Hippocampal formation (tissue), 2 donors: ENCODE measurements around the gene SAXO1.
"Not testable (repeated sequence)": the region's sequence is repeated elsewhere in the genome, so short reads cannot be mapped to it uniquely, and the experiment has no call there.

Experiments
- DNase-seq, 2 donors: peaks; one replicate each; lab custom pipeline; 2025; lab: John Stamatoyannopoulos, UW

SAXO1 gene

DNA sequence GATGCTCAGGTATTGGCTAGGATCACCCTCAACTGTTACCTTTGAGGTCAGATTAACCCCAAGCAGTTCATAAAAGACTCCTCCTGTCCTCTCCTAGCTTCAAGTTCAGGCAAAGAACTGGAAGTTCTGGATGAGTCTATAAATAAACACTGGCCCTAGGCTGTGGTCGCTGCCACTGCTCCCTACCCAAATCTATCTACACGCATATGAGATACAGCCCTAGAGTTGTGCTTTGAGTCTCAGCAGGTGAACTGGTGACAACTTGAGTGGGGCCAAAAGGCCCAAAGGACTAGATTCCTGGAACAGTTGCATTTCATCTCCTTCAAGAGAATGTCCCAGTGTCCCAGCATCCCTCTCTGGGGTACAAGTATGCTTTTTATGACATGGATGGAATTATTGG lies 62.6 kb downstream of the SAXO1 start:
- no peak for DNase-seq

DNA sequence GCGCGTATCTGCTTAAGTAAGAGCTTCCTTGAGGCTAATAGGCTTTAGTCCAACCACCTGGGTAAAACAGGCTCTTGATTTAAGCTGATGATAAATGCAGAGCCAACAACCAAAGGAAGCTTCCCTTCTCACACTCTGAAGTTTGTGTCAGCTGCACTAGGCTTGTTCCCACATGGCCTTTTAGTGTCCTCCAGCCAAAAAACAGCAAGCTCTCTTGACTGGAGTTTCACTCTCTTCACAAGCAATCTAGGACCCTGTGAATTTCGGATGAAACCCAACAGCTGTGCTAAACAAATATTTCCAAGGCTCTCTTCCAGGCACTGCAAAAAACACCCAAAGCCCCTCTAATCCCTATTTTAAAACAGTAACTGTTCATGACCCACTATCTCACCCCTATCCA lies 63.9 kb downstream of the SAXO1 start:
- DNase-seq = no peak

DNA sequence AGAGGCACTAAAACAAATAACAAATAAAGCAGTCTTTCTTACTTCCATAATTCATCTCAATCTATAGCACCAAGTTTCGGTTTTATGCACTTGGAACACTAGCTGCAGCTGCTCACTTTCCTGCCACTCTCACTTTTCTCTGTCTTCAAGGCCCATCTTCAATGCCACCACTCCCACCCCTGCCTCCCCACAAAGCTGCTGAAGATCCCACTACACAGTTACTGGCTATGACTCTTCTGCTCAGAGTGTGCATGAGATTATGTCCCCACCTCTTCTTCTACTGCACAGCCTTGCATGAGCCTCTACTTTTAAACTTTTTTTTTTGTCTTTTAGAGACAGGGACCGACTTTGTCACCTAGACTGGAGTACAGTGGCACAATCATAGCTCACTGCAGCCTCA lies 77.4 kb downstream of the SAXO1 start:
- no peak for DNase-seq

DNA sequence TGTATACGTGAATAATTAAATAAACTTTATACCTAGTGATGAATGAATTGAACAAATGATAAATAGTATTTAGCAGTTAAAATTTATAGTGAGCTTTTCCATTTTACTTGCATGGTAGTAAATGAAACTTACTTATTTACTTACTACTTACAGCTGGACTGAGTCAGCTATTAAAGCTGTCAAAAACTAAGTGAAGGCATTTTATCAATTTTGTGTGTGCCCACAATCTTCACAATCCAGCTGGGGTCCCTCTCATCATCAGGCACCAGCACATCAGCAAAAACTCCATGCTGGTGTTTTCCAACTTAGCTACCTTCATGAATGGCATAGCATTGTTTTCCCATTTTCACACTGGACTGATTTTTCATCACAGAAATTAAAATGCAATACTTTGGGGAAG lies 81.1 kb downstream of the SAXO1 start:
- no peak for DNase-seq

DNA sequence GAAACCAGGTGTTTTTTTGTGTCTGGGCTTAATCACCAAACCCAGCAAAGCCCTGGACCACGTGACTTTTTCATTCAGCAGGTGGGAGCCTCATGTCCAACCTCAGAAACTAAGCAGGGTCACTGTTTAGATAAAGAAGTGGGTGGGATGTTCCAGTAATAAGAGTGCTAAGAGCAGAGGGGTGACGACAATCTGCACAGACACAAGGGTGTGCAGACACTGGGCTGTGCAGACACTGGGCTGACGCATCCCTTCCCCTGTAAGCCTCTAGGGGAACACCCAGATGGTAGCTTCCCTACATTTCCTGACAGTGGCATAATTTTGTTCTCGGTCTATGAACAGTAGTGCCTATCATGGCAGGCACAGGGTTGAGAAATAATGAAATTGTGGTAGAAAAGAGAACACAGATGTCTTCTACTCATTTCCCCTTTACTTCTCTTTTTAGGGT lies 85.1 kb downstream of the SAXO1 start:
- DNase-seq = no peak

DNA sequence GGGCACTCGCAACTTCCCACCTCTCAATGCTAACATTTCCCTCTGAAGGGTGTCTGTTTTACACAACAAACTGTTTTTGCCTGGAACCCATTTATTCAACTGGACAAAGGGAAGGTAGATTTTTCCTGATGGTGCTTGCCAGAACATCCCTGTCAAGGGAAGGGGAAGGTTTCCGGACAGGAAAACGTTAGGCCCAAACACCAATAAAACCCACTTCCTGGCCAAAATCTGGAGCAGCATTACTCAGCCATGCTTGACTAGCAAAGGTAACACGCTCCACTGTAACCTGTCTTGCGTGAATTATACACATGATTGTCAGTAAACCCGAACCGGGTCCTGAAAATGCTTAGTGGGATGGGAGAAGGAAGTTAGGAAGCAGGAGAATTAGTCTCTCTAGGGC lies 90.2 kb downstream of the SAXO1 start:
- DNase-seq = no peak

DNA sequence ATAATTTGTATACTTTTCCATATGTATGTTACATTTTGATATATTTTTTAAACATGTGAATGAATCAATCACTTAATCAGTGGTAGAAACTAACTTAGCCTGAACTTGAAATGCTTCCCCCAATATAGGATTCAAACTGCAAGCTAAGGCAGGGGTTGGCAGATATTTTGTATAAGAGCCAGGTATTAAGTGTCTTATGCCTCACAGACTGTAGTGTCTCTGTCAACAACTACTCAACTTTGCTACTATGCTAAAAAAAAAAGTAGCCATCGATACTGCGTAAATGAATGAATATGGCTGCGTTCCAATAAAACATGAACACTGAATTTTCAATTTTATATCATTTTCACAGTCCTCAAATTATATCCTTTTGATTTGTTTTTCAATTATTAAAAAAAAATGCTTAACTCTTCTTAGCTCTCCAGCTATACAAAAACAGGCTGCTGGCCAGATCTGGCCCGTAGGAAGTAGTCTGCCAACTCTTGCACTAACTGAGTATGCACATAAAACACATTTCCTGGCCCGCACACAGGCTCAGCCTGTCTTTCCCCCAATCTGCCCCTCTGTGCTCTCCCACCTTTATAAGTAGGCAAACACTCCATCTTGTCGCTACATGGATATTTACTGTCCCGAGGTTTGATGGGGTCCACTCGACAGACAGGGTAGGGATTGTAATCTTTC lies 91.8 kb downstream of the SAXO1 start:
- DNase-seq = no peak

DNA sequence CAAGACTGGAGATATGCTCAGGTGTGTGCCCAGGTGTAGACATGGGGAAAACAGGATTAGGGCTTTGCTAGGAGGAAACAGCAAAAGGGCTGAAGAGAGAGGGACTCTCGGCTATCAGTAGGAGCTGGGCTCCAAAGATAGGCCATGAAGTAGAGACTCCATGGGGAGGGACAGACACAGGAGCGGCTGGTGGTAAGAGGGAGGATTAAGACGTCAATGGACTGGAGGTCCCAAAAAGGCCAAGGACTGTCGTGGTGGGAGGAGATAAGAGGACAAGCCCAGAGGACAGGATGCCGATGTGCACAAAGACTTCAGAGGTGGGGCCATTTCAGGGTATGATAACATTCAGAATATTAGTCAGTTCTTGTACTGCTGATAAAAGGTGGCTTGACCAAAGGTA lies 93.1 kb downstream of the SAXO1 start:
- DNase-seq = no peak

DNA sequence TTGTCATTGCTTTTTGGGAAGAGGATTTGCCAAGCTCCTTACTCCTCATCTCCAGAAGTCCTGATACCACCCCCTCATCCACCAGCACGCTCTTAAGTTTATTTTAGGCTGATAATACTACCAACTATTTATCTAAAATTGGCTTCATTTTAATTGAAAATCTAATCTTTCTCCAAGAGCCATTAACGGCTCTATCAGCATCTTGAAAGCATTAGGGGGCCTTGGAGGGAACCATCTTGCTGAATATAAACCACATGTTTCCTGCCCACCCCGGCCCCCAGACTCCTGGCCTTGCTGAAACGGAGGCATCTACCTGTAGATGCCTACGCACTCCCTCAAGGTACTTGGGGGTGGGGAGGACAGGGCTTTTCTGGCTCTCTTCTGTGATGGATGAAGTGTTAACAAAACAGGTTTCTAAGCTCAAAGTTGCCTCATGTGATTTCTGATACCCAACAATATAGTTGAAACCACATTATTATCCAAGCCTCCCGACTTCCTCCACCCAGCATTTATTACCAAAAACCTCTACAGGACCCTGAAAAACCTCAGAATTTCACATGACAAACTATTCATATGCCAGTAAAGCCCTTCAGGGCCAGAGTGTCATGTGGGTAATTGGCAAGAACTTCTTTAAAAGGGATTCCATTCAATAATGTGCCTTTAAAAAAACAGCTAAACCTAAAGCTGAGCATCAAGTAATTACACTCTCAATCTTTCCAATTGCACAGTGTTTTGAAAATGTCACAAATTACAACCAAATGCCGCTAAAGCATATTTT lies 96.7 kb downstream of the SAXO1 start:
- DNase-seq = no peak

DNA sequence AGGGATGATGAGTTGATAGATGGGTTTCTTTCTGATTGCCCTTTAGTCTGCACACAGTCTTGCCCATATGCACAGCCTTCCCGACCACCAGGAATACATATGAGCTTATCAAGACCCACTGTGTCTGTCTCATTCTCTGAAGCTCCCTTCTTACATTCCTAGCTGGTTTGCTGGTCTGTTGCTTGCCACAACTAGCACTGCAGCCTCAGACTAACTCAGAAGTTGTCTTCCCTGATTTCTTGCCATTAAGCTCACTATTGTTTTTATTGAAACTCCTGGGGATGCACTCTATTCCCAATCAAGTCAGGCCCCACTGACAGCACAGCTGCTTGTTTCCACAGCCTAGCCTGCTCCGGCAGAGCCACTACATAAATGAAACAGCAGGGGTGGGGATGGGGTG lies 97.5 kb downstream of the SAXO1 start:
- DNase-seq = no peak

DNA sequence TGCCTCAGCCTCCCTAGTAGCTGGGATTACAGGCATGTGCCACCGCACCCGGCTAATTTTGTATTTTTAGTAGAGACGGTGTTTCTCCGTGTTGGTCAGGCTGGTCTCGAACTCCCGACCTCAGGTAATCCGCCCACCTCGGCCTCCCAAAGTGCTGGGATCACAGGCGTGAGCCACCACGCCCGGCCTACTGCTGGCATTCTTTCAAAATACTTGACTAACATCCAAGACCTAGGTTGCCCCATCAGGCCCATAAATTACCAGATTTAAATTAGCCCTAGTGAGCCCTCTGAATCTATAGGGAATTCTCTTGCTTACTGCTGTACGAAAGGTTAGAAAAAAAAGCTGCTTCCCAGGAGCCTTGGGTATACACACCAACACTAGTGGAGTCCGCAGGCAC lies 102.4 kb downstream of the SAXO1 start:
- not testable (repeated sequence) for DNase-seq

DNA sequence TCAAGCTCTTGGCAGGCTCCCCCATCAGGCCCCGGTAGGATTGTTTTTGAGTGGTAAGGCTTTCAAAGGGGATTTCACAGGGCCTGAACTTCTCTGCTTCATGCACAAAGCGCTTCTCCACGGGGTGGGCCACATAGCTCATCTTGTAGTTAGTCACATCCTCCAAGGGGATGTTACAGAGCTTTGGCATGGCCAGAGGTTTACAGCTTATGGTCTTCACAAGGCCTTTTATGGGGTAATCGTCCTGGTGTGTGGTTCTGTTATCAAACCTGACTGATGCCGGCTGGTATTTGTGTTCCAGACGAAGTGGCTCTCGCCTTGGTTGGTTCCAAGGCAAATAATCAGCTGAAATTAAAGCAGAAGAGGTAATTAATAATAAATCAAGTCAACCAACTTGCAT lies 104.3 kb downstream of the SAXO1 start:
- no peak for DNase-seq

DNA sequence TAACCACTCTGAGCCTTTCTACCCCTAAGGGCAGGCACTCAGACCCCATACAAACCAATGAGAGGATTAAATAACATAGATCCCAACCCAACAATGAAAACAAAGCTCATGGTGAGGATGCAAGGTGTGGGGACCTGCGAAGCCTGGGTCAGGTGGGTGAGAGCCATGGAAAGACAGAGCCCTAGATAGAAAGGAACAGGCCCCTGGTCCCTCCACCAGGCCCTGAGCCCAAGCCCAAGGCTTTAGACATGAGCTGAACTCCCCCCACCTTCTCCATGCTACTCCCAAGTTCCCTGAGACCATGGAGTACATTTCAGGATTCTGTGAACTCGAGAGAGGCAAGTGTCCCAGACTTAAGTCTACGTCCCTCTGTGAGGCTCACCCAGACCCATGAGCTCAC lies 106.5 kb downstream of the SAXO1 start:
- no peak for DNase-seq

DNA sequence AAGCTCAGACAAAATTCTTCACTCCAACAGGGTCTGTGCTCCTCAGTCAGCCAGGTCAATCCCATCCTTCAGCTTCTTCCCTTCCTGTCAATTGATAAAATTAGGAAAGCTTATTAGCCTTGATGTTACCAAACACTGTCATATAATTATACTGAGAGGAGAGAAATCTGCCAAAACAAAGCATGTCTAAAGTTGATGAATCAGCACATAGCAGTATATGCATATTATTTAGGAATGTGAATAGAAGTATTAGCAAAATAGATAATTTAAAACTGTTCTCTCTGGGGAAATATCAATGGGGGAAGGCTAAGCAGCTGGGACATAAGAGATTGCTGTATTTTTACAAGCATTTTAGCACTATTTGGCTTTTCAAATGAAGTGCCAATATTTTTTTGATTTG lies 107.1 kb downstream of the SAXO1 start:
- DNase-seq = no peak

DNA sequence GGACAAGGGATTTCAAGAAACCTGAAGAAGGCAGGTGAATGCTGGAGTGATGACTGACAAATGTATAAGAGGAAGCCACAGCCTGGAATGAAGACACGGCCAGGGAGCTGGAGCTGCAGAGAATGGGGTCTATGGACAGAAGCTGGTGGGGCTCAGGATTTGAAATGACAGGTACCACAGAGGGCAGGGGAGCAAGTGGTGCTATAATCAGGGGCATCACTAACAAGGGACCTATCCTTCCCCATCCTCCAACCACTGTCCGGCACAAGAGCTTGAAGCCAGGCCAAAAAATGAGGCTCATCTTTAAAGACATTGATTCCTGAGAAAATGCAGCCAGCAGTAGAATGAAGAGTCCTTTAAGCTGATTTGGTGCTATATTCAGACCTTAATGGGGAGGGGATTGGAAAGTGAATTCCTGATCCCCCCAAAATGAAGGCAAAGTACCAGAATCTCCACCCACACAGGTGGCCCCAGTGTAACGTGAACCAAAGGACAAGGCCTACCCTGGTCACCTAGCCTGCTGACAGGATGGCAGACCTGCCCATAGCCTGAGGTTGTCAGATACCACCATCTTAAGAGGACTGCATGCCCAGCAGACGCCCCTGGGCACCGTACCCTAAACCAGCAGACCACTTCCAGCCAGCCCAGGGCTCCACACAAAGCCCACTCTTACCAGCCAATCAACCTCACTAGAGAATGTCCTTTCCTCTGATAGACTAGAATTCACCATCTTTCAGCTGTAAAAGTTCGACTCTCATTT lies 109.2 kb downstream of the SAXO1 start:
- DNase-seq = no peak

DNA sequence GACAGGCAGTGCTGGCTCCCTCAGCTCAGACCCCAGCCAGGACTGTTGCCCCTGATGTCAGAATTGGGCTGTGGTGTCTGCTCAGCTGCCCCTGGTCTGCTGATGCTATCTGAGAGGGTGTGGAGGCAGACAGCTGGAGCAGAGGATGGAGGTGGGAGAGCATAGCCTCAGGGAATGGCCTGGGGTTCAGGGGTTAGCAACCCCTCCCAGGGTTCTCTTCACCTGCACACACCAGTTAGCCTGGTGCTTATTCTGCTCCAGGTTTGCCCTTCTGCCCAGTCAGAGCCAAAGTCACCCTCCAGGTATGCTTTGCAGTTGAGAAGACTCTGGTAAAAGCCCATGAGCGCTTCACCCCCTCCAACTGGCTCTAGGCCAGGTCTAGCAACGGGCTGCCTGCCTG lies 109.8 kb downstream of the SAXO1 start:
- no peak for DNase-seq

DNA sequence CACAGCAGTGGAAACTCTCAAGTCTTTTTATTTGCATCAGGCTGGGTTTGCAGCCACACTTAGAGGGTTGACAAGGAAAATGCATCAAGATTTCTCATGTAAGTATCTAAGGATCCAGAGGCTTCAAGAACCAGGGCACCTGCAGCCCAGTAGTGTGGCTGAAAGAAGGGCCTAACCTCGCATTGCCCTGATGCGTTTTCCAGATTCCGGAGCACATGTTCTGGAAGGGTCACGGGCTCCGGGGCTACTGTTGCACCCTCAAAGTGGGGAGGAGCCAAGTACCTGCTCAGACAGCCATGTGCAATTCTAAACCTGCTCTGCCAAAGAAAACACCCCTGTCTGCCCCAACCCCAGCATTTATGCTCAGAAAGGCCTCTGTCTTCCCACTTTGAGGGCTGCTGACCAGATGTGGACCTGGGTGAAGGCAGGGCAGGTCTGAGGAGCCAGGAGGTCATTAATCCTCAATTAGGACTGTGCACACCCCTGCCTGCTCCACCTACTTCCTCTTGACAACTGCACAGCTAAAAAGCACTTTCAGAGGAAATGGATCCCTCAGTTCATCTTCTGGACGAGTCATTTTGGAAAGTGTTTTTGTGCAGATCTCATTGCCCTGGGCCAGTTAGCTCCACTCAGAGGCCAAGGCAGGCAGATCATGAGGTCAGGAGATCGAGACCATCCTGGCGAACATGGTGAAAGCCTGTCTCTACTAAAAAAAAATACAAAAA lies 110.7 kb downstream of the SAXO1 start:
- DNase-seq = no peak

DNA sequence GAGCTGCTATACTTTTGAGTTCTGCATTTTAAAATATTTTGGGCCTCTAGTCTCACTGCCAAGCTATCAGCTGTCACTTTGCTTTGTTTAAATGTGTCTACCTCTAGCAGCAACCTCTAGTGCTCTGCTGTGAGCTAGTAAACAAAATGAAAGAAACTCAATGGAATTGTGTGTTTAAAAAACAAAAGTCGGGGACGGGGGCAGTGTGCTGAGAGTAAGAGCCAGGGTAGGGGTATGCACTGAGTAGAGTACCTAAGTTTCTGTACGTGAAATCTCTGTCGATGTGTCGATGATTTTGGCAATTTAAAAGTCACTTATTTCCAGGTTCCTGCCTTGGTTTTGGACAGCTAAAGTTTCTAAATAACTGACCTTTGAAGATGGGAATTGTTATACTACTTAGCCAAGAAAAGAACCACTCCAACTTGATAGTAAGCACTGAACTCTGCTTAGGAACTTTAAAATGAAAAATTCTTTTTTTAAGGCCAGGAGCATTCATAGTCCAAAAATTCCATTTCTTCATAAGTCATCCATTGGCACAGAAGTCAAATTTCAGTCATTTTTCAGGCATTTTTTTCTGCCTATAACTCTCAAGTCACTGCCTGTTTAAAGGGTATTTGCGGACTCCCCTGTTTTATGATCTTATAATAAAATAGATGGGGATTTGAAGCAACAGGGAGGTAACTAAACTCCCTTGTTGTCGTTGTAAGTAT lies 111.5 kb downstream of the SAXO1 start:
- DNase-seq = no peak

DNA sequence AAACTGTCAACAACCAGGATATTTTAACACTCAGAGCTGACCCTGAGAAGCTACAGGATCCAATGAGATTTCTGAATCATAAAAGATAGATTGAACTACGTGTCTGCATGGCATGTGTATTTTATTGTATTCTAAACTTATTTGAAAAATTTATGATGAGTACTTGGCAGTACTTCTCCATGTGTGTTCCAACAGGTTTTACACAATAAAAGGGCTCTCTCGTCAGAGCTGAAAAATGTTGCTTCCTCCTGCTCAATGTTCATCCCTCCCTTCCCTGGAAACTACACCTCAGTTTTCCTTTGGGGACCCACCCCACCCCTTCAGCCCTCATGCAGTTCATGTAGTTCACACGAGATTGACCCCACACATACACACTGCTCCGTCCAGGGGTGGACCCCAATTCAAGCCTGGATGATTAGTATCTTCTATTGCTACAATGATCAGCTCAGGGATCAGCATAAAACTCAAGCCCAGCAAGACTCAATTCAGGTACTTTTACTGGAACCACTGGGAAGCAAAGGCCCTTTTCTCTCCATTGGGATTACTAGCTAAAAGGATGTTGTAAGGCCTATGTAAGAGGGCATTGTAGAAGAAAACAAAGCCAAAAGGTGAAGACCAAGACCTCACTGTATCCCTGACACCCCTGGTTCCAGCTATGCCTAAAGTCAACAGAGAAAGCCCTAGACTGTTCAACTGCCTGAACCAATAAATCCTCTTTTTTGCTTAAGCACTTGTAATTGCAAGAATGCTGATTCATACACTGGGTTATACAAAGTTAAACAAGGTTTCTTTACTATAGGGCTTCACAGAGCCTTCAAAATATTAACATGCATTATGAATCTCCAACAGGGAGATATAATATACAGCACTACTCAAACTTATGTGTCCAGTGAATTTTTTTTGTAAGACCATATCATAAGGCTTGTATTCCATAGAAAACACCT lies 112.6 kb downstream of the SAXO1 start:
- no peak for DNase-seq

DNA sequence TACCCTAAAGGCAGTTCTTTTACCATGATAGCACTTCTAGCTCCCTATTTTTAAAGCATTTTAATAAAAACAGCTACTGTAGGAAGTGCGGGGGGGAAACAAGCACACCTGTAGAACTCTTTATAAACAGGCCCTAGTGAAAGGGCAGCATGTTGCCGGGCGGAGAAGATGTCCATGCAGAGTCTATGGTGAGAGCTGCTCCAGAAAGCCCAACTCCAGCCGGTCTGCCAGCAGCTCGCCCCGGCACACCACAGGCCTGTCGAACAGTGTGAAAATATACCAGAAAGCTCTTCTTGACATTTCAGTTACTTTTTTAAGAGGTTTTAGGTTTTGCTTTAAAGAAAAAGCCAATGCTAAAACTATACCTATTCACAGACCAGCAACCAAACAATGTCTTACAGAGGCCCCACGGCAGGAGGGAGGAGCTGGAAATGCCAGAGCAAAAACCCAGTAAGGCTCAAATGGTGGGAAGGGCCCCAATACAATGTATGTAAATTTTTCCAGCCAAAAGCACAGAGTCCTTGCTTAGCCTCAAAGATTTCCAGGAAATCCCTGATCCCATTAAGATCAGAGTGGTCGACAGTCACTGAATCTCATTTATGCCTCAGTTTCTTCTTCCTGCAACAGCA lies 121.2 kb downstream of the SAXO1 start:
- DNase-seq = no peak
